DOHH2 (cell line): ENCODE measurements around the gene CNKSR3.

ENCODE experiments used
- H3F3A ChIP-seq: fragments of 200-600 bp; sonication (generic), shearing (Covaris generic); 2 replicates; pipeline ENCODE4 v1.6.0; 2016; ENCODE audit warnings: antibody characterized with exemption, mild to moderate bottlenecking; ENCODE audit not compliant: control insufficient read depth, insufficient read depth
- H3K27ac ChIP-seq: fragments of 200-600 bp; sonication (generic); 2 replicates; pipeline ENCODE4 v1.5.1; 2014; ENCODE audit warnings: low read depth, mild to moderate bottlenecking, low read length, moderate library complexity
- H3K27me3 ChIP-seq: fragments of 200-600 bp; sonication (generic); 2 replicates; pipeline ENCODE4 v1.6.1; 2014; ENCODE audit warnings: mild to moderate bottlenecking, low read length, mixed read lengths; ENCODE audit not compliant: control insufficient read depth
- H3K36me3 ChIP-seq: fragments of 200-600 bp; sonication (generic); 2 replicates; pipeline ENCODE4 v1.6.1; 2014; ENCODE audit warnings: mild to moderate bottlenecking, low read length, moderate library complexity, mixed read lengths; ENCODE audit not compliant: control insufficient read depth
- H3K4me1 ChIP-seq: fragments of 200-600 bp; sonication (generic); 2 replicates; pipeline ENCODE4 v1.6.1; 2014; ENCODE audit warnings: mild to moderate bottlenecking, low read length, mixed read lengths; ENCODE audit not compliant: control insufficient read depth
- H3K4me2 ChIP-seq: fragments of 200-600 bp; sonication (generic); 2 replicates; pipeline ENCODE4 v1.6.0; 2014; ENCODE audit warnings: mild to moderate bottlenecking, low read length, moderate library complexity
- H3K4me3 ChIP-seq: fragments of 200-600 bp; sonication (generic); 2 replicates; pipeline ENCODE4 v1.5.1; 2014; ENCODE audit warnings: mild to moderate bottlenecking, low read length, mixed read lengths
- H3K79me2 ChIP-seq: fragments of 200-600 bp; sonication (generic); 2 replicates; pipeline ENCODE4 v1.6.1; 2014; ENCODE audit warnings: mild to moderate bottlenecking, low read length, mixed read lengths; ENCODE audit not compliant: control insufficient read depth
- H3K9me2 ChIP-seq: fragments of 200-600 bp; sonication (generic); replicated peaks from 2 replicates; pipeline ENCODE4 v1.6.1; 2014; ENCODE audit warnings: mild to moderate bottlenecking, low read length, mixed read lengths; ENCODE audit not compliant: control insufficient read depth
- H3K9me3 ChIP-seq: fragments of 200-600 bp; sonication (generic); 2 replicates; pipeline ENCODE4 v1.6.1; 2014; ENCODE audit warnings: antibody characterized with exemption, low read length, mixed read lengths; ENCODE audit not compliant: control insufficient read depth, insufficient read depth
- H4K20me1 ChIP-seq: fragments of 200-600 bp; sonication (generic); 2 replicates; pipeline ENCODE4 v1.6.0; 2014; ENCODE audit warnings: low read depth, mild to moderate bottlenecking, antibody characterized with exemption, low read length, moderate library complexity; ENCODE audit not compliant: control insufficient read depth, insufficient read depth
- CTCF ChIP-seq: fragments of 200-600 bp; sonication (generic); IDR thresholded peaks from one replicate; pipeline ENCODE4 v1.5.1; 2014; ENCODE audit warnings: antibody characterized with exemption, mild to moderate bottlenecking, low read depth, low read length; ENCODE audit not compliant: poor library complexity, severe bottlenecking
- EZH2phosphoT487 ChIP-seq: fragments of 200-600 bp; sonication (generic); IDR thresholded peaks from 2 replicates; pipeline ENCODE4 v1.6.1; 2017; ENCODE audit warnings: borderline replicate concordance, mild to moderate bottlenecking, antibody characterized with exemption, low read length, moderate library complexity, mixed read lengths

The CNKSR3 gene

GRCh38 chr6:154479351-154479769 is 31.1 kb downstream of the CNKSR3 start:
- Histone ChIP-seq H3K27me3 (no peaks in the 10 kb centered on the region), H3F3A (no peaks in the 10 kb centered on the region), H4K20me1 (no peaks in the 10 kb centered on the region), H3K9me3 (no peaks in the 10 kb centered on the region), H3K4me3 (no peak overlapping the region), H3K4me1 (no peaks in the 10 kb centered on the region), H3K4me2 (no peak overlapping the region), H3K27ac (no peak overlapping the region), H3K79me2 (no peaks in the 10 kb centered on the region), H3K36me3 (no peaks in the 10 kb centered on the region), H3K9me2 (no peaks in the 10 kb centered on the region)
- TF ChIP-seq CTCF (no peak), EZH2phosphoT487 (no peak)

DNA sequence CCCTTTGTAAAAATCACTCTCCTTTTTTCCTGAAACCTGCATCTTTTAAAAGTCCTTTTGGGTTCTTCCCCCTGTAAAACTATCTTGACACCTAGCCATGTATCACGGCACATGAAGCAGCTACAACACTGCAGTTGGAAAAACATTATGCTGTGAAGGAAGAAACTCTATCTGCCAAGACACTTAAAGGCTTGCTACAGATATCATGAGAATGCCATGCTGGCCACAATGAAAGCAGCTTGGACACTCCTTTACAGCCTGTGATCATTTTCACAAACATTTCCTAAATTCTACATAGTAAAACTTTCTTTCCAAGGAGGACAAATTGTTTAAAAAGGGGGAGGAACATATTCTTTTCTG is 31.8 kb downstream of the CNKSR3 start:
- Histone ChIP-seq H3F3A (no peaks in the 10 kb centered on the region), H3K27me3 (no peaks in the 10 kb centered on the region), H3K27ac (no peak overlapping the region), H3K4me2 (no peak overlapping the region), H3K4me3 (no peak overlapping the region), H3K9me2 (no peaks in the 10 kb centered on the region), H4K20me1 (no peaks in the 10 kb centered on the region), H3K36me3 (no peaks in the 10 kb centered on the region), H3K9me3 (no peaks in the 10 kb centered on the region), H3K79me2 (no peaks in the 10 kb centered on the region), H3K4me1 (no peaks in the 10 kb centered on the region)
- TF ChIP-seq EZH2phosphoT487 (no peak), CTCF (no peak)

DNA sequence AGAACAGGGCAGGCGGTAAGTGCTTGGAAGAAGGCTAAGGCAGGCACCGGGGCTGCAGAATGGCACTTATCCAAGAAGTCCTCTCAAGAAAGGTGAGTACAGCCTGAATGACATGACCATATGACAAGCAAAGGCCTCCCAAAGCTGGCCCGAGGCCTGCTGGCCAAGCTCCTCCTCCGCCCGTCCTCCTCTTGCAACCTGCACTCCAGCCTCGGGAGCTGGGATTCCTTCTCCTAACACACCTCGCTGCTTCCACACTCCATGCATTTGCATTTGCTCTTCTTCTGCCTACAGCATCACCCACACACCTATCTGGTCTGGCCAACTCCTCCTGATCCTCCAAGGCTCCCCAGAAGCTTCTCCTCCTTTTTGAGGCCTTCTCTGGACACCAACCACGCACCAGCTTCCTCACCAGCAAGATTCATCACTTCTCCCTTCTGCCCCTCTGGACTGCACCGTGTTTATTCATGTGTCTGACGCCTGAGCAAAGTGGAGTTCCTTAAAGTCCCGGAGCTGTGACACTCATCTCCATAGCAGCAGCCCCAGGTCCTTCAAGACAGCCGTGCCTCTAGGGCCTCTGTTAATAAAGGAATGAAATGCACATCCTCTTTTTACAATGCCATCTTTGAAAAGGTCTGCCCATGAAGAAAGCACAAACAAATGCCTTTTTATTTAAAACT is 32.3 kb downstream of the CNKSR3 start:
- Histone ChIP-seq H3K9me2 (no peaks in the 10 kb centered on the region), H3F3A (no peaks in the 10 kb centered on the region), H3K4me1 (no peaks in the 10 kb centered on the region), H4K20me1 (no peaks in the 10 kb centered on the region), H3K36me3 (no peaks in the 10 kb centered on the region), H3K79me2 (no peaks in the 10 kb centered on the region), H3K27me3 (no peaks in the 10 kb centered on the region), H3K4me2 (no peak overlapping the region), H3K27ac (no peak overlapping the region), H3K4me3 (no peak overlapping the region), H3K9me3 (no peaks in the 10 kb centered on the region)
- TF ChIP-seq EZH2phosphoT487 (no peak), CTCF (no peak)
